ENCODE data around the gene SHD.

The SHD gene

GRCh38 chr19:4298810-4299550 lies 19.9 kb downstream of the SHD start:
- DNase-seq: no peak

GRCh38 chr19:4300589-4300988 lies 21.5 kb downstream of the SHD start:
- DNase-seq: no peak

GRCh38 chr19:4301590-4302242 lies 22.6 kb downstream of the SHD start:
- DNase-seq: no peak

GRCh38 chr19:4302243-4302640 lies 23.2 kb downstream of the SHD start, which contains the start of gene TMIGD2:
Gene TMIGD2 (minus strand): TSS chr19:4302389. CDS start chr19:4302385, 4 bp downstream.
- no peak for DNase-seq

GRCh38 chr19:4303819-4304537 lies 24.9 kb downstream of the SHD start:
- no peak for DNase-seq

GRCh38 chr19:4304538-4305256 lies 25.6 kb downstream of the SHD start, which contains the start of gene FSD1:
Gene FSD1 (plus strand): TSS chr19:4304598. CDS start chr19:4304747, 149 bp downstream.
- DNase-seq: peak; percentile 74

- DNase-seq: no peak
Observed at GRCh38 chr19:4305257-4305612, 26.2 kb downstream of the SHD start.

GRCh38 chr19:4305659-4306058 lies 26.6 kb downstream of the SHD start:
- DNase-seq: no peak

GRCh38 chr19:4310247-4311121 lies 31.4 kb downstream of the SHD start:
- no peak for DNase-seq

GRCh38 chr19:4313847-4314490 lies 34.9 kb downstream of the SHD start:
- DNase-seq: no peak

GRCh38 chr19:4316956-4317355 lies 37.9 kb downstream of the SHD start:
- no peak for DNase-seq

- no peak for DNase-seq
Observed at GRCh38 chr19:4318460-4318859, 39.4 kb downstream of the SHD start.

GRCh38 chr19:4319067-4319718 lies 40.1 kb downstream of the SHD start:
- DNase-seq: no peak

- no peak for DNase-seq
Observed at GRCh38 chr19:4320419-4320818, 41.4 kb downstream of the SHD start.

GRCh38 chr19:4322942-4323665 lies 44.0 kb downstream of the SHD start:
- no peak for DNase-seq

- DNase-seq: no peak
Observed at GRCh38 chr19:4323692-4324091, 44.6 kb downstream of the SHD start.

- DNase-seq: no peak
Observed at GRCh38 chr19:4324228-4324627, 45.2 kb downstream of the SHD start.

GRCh38 chr19:4326215-4326836 lies 47.3 kb downstream of the SHD start:
- DNase-seq: no peak

- peak; percentile 24 for DNase-seq
Observed at GRCh38 chr19:4326837-4327251, 47.8 kb downstream of the SHD start.
